Mesendoderm (in vitro differentiated cells): ENCODE results near the gene POLR2J2.
"Not testable (repeated sequence)": the region's sequence is repeated elsewhere in the genome, so short reads cannot be mapped to it uniquely, and the experiment has no call there.

Source experiments
- DNase-seq: peaks from one replicate; pipeline ENCODE4 v3.0.0; 2013
- H2AK5ac ChIP-seq: 2 replicates; pipeline ENCODE4 v1.6.1; 2013; ENCODE audit warnings: low read length, inconsistent platforms
- H2BK120ac ChIP-seq: 2 replicates; pipeline ENCODE4 v1.6.1; 2013; ENCODE audit warnings: low read depth, mild to moderate bottlenecking, low read length, moderate library complexity, mixed read lengths
- H2BK15ac ChIP-seq: replicated peaks from 2 replicates; pipeline ENCODE4 v1.6.1; 2013; ENCODE audit warnings: low read depth, mild to moderate bottlenecking, moderate library complexity
- H2BK5ac ChIP-seq: 2 replicates; pipeline ENCODE4 v1.6.1; 2013; ENCODE audit warnings: low read length, inconsistent platforms
- H3K18ac ChIP-seq: 2 replicates; pipeline ENCODE4 v1.6.1; 2013; ENCODE audit warnings: mild to moderate bottlenecking, low read length, mixed read lengths
- H3K23ac ChIP-seq: one replicate; pipeline ENCODE4 v1.6.1; 2013; ENCODE audit warnings: low read length
- H3K27ac ChIP-seq: 2 replicates; pipeline ENCODE4 v1.5.1; 2013; ENCODE audit warnings: low read depth, mild to moderate bottlenecking, inconsistent platforms, low read length, moderate library complexity
- H3K27me3 ChIP-seq: 2 replicates; pipeline ENCODE4 v1.6.1; 2013; ENCODE audit warnings: low read length, control low read depth, mild to moderate bottlenecking, inconsistent platforms; ENCODE audit not compliant: insufficient read depth, poor library complexity
- H3K36me3 ChIP-seq: 2 replicates; pipeline ENCODE4 v1.6.1; 2013; ENCODE audit warnings: low read length, inconsistent platforms; ENCODE audit not compliant: control insufficient read depth, insufficient read depth
- H3K4ac ChIP-seq: one replicate; pipeline ENCODE4 v1.6.1; 2013; ENCODE audit warnings: low read depth, mild to moderate bottlenecking, low read length, moderate library complexity
- H3K4me1 ChIP-seq: 2 replicates; pipeline ENCODE4 v1.6.1; 2013; ENCODE audit warnings: low read depth, low read length, inconsistent platforms; ENCODE audit not compliant: control insufficient read depth
- H3K4me2 ChIP-seq: 2 replicates; pipeline ENCODE4 v1.6.1; 2013; ENCODE audit warnings: low read length
- H3K4me3 ChIP-seq: 2 replicates; pipeline ENCODE4 v1.5.1; 2013; ENCODE audit warnings: mild to moderate bottlenecking, low read length
- H3K56ac ChIP-seq: one replicate; pipeline ENCODE4 v1.6.1; 2013; ENCODE audit warnings: low read length
- H3K79me1 ChIP-seq: 2 replicates; pipeline ENCODE4 v1.6.1; 2013; ENCODE audit warnings: low read length, inconsistent platforms
- H3K79me2 ChIP-seq: 2 replicates; pipeline ENCODE4 v1.6.1; 2013; ENCODE audit warnings: mild to moderate bottlenecking, low read length; ENCODE audit not compliant: control insufficient read depth, insufficient read depth
- H3K9ac ChIP-seq: 2 replicates; pipeline ENCODE4 v1.6.1; 2013; ENCODE audit warnings: low read length, inconsistent platforms
- H4K5ac ChIP-seq: one replicate; pipeline ENCODE4 v1.6.1; 2013; ENCODE audit warnings: low read length
- H4K8ac ChIP-seq: one replicate; pipeline ENCODE4 v1.6.1; 2013; ENCODE audit warnings: low read depth, mild to moderate bottlenecking, control low read depth, low read length, moderate library complexity
- WGBS: extraction: QIAGEN DNeasy Blood & Tissue Kit; methylation state at CpG from one replicate; pipeline ENCODE4 v1.1.7; 2013; ENCODE audit warnings: low lambda C conversion rate, missing lambda C conversion rate; ENCODE audit not compliant: insufficient coverage; ENCODE audit errors: extremely low coverage; 5-methylcytosine and 5-hydroxymethylcytosine counted together

Gene POLR2J2

DNA sequence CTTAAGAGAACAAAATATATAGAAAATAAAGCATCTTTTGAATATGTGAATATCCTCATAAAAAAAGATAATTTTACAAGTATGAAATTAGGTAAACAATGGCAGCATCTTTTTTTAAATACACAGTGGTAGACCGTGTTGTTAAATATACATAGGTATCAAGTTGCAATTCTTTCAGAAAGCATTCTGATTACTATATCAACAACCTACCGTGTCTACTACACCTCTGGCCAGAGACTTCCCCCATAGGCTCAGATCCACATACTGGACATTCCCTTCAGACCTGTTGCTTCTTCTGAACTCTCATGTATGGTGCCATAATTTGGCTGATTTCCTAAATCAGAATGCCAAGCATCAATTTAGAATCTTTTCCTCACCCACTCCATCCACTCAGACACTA, 22.5 kb upstream of the POLR2J2 start:
- not testable (repeated sequence) for H2BK5ac ChIP-seq, H3K79me1 ChIP-seq, H3K27ac ChIP-seq, H3K18ac ChIP-seq, H3K4me1 ChIP-seq, DNase-seq, H3K4me3 ChIP-seq, H3K9ac ChIP-seq, H3K36me3 ChIP-seq, H2BK15ac ChIP-seq, H2BK120ac ChIP-seq, H3K27me3 ChIP-seq, H2AK5ac ChIP-seq, H3K4ac ChIP-seq, H3K79me2 ChIP-seq, H3K56ac ChIP-seq, H3K4me2 ChIP-seq, H4K5ac ChIP-seq, H4K8ac ChIP-seq, H3K23ac ChIP-seq
- no CpG with 5 or more reads among the region's 2 CpGs for WGBS

- DNase-seq, H3K27ac ChIP-seq, H2BK120ac ChIP-seq, H3K4me3 ChIP-seq, H3K79me2 ChIP-seq, H3K79me1 ChIP-seq, H2BK5ac ChIP-seq, H3K56ac ChIP-seq, H3K18ac ChIP-seq, H3K4me2 ChIP-seq, H2BK15ac ChIP-seq, H3K9ac ChIP-seq, H4K5ac ChIP-seq, H3K4ac ChIP-seq, H3K4me1 ChIP-seq, H2AK5ac ChIP-seq, H4K8ac ChIP-seq, H3K23ac ChIP-seq, H3K36me3 ChIP-seq, H3K27me3 ChIP-seq: not testable (repeated sequence)
- no CpG with 5 or more reads among the region's 6 CpGs for WGBS
These were observed 19.1 kb upstream of the POLR2J2 start for GRCh38 chr7:102690602-102691001.

GRCh38 chr7:102689436-102690282, 18.2 kb upstream of the POLR2J2 start:
- not testable (repeated sequence) for H3K18ac ChIP-seq, H3K79me1 ChIP-seq, H3K4me3 ChIP-seq, DNase-seq, H3K9ac ChIP-seq, H3K79me2 ChIP-seq, H4K8ac ChIP-seq, H3K27ac ChIP-seq, H2BK5ac ChIP-seq, H2BK120ac ChIP-seq, H3K23ac ChIP-seq, H3K4ac ChIP-seq, H3K4me1 ChIP-seq, H3K4me2 ChIP-seq, H2BK15ac ChIP-seq, H4K5ac ChIP-seq, H3K56ac ChIP-seq, H3K36me3 ChIP-seq, H3K27me3 ChIP-seq, H2AK5ac ChIP-seq
- no CpG with 5 or more reads among the region's 74 CpGs for WGBS

- WGBS, result no CpG with 5 or more reads among the region's 37 CpGs
- not testable (repeated sequence) for H3K9ac ChIP-seq, H2AK5ac ChIP-seq, H3K23ac ChIP-seq, DNase-seq, H3K4ac ChIP-seq, H4K8ac ChIP-seq, H2BK15ac ChIP-seq, H3K27me3 ChIP-seq, H3K4me3 ChIP-seq, H2BK120ac ChIP-seq, H3K79me2 ChIP-seq, H2BK5ac ChIP-seq, H3K4me1 ChIP-seq, H3K36me3 ChIP-seq, H3K79me1 ChIP-seq, H4K5ac ChIP-seq, H3K56ac ChIP-seq, H3K18ac ChIP-seq, H3K4me2 ChIP-seq, H3K27ac ChIP-seq
These were observed 17.0 kb upstream of the POLR2J2 start for GRCh38 chr7:102688299-102689036.

DNA sequence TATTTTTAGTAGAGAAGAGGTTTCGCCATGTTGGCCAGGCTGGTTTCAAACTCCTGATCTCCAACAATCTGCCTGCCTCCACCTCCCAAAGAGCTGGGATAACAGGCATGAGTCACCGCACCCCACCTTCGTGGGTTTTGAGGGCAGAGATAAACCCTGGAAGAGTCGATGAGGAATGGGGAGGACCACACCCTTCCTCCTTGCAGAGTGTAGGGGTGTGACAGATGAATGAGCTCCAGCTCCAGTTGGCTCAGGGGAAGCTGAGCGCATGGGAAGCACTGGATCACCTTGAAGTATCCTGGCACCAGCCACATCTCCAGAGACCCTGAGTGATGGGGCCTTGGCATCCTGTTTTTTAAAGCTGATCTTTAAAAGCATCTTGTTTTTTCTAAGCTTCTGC, 11.1 kb upstream of the POLR2J2 start:
- not testable (repeated sequence) for H3K27me3 ChIP-seq, H3K4me3 ChIP-seq, H2BK15ac ChIP-seq, H3K4me2 ChIP-seq, DNase-seq, H4K8ac ChIP-seq, H3K4ac ChIP-seq, H2AK5ac ChIP-seq, H3K79me2 ChIP-seq, H2BK120ac ChIP-seq, H3K18ac ChIP-seq, H3K56ac ChIP-seq, H3K36me3 ChIP-seq, H3K23ac ChIP-seq, H3K9ac ChIP-seq, H3K79me1 ChIP-seq, H3K27ac ChIP-seq, H4K5ac ChIP-seq, H3K4me1 ChIP-seq, H2BK5ac ChIP-seq
- WGBS, result no CpG with 5 or more reads among the region's 5 CpGs
